Karpas-422 (cell line): ENCODE measurements around the gene ZDBF2. TPM values are rescaled to one million over a fixed set of nuclear protein-coding genes. Genes with fewer than 3 reads are reported as not detected.

Experiments
- DNase-seq: peaks from one replicate; pipeline ENCODE4 v3.0.0-alpha.2; 2015
- H2AFZ ChIP-seq: fragments of 200-600 bp; sonication (generic); 2 replicates; pipeline ENCODE4 v1.6.1; 2014; ENCODE audit warnings: antibody characterized with exemption, low read length, mixed read lengths
- H3K27ac ChIP-seq: fragments of 200-600 bp; sonication (generic); 2 replicates; pipeline ENCODE4 v1.5.1; 2014; ENCODE audit warnings: mild to moderate bottlenecking, low read length, moderate library complexity
- H3K27me3 ChIP-seq: fragments of 200-600 bp; sonication (generic); 2 replicates; pipeline ENCODE4 v1.6.1; 2014; ENCODE audit warnings: low read length, mixed read lengths
- H3K36me3 ChIP-seq: fragments of 200-600 bp; sonication (generic); 2 replicates; pipeline ENCODE4 v1.6.1; 2014; ENCODE audit warnings: low read length, mixed read lengths; ENCODE audit not compliant: insufficient read depth
- H3K4me1 ChIP-seq: fragments of 200-600 bp; sonication (generic); 2 replicates; pipeline ENCODE4 v1.6.1; 2014; ENCODE audit warnings: mild to moderate bottlenecking, low read length, mixed read lengths
- H3K4me2 ChIP-seq: fragments of 200-600 bp; sonication (generic); 2 replicates; pipeline ENCODE4 v1.6.1; 2014; ENCODE audit warnings: low read length, low read depth, mild to moderate bottlenecking; ENCODE audit not compliant: poor library complexity, severe bottlenecking
- H3K4me3 ChIP-seq: fragments of 200-600 bp; sonication (generic); 2 replicates; pipeline ENCODE4 v1.5.1; 2014; ENCODE audit warnings: mild to moderate bottlenecking, antibody characterized with exemption, low read length, mixed read lengths
- H3K79me2 ChIP-seq: fragments of 200-600 bp; sonication (generic); 2 replicates; pipeline ENCODE4 v1.6.1; 2014; ENCODE audit warnings: mild to moderate bottlenecking, low read length, mixed read lengths
- H3K9ac ChIP-seq: fragments of 200-600 bp; sonication (generic); 2 replicates; pipeline ENCODE4 v1.6.0; 2014; ENCODE audit warnings: low read length
- H3K9me2 ChIP-seq: fragments of 200-600 bp; sonication (generic), shearing (Covaris generic); replicated peaks from 2 replicates; pipeline ENCODE4 v1.6.0; 2014; ENCODE audit warnings: mild to moderate bottlenecking, low read length, moderate library complexity; ENCODE audit not compliant: insufficient read depth
- H3K9me3 ChIP-seq: fragments of 300-700, 200-600 bp; sonication (generic); 2 replicates; pipeline ENCODE4 v1.6.1; 2014; ENCODE audit warnings: low read length, mixed read lengths
- H4K20me1 ChIP-seq: fragments of 200-600 bp; sonication (generic); 2 replicates; pipeline ENCODE4 v1.6.1; 2014; ENCODE audit warnings: mild to moderate bottlenecking, antibody characterized with exemption, low read length, low read depth; ENCODE audit not compliant: insufficient read depth
- total RNA-seq: library from RNA; depleted of rRNA; stranded (reverse); fragments of >200 nt; shearing (Covaris generic); gene quantifications from 2 replicates; pipeline ENCODE4 v1.2.3, GENCODE V29; 2014; ENCODE audit warnings: low replicate concordance

Gene ZDBF2
- total RNA-seq, 1 experiment from 2014 or later: 2.5 TPM

DNA sequence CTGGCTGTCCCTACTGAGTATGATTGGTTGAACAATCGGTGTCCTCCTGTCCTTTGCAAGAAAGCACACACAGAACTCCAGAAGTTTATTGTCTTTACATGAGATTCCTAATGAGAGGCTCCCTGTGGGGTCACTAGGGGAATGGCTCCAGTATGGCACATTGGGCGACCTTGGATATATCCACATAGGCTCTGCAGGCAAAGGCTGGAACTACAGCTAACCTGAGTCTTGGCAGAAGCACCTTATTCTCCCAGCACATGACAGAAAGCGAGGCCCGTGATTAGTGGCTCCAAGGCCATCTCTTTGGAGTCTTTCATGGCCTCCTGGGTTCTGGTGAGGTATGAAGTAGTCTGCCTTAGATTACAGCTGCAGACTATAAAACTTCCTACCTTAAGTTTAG lies 49.0 kb downstream of the ZDBF2 start:
- Histone ChIP-seq H3K9me2 (no peaks in the 10 kb centered on the region), H3K27ac (no peak overlapping the region), H3K4me2 (no peak overlapping the region), H3K9me3 (no peaks in the 10 kb centered on the region), H3K4me3 (no peak overlapping the region), H2AFZ (no peak overlapping the region), H3K79me2 (no peaks in the 10 kb centered on the region), H4K20me1 (no peaks in the 10 kb centered on the region; the same call in 1 of the 2 replicates), H3K36me3 (no peaks in the 10 kb centered on the region), H3K4me1 (no peaks in the 10 kb centered on the region), H3K27me3 (no peaks in the 10 kb centered on the region), H3K9ac (no peak overlapping the region)
- DNase-seq: no peak

DNA sequence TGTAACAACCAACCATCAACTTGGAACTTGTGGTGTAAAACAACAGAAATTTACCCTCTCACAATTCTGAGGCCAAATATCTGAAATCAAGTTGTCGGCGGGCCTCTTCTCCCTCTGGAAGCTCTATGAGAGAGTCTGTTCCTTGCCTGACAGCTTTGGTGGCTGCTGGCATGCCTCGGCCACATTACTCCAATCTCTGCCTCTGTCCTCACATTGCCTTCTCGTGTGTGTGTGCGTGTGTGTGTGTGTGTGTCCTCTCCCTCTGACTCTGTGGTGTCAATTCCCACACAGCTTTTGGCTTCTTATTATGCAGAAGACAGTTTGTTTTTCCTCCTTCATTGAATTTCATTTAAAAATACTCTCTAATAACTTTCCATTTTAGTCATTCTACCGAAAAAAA lies 50.4 kb downstream of the ZDBF2 start:
- Histone ChIP-seq H3K36me3 (no peaks in the 10 kb centered on the region), H3K4me1 (no peaks in the 10 kb centered on the region), H4K20me1 (no peaks in the 10 kb centered on the region; the same call in 1 of the 2 replicates), H3K27ac (no peak overlapping the region), H3K9me2 (no peaks in the 10 kb centered on the region), H3K9ac (no peak overlapping the region), H3K4me3 (no peak overlapping the region), H3K79me2 (no peaks in the 10 kb centered on the region), H2AFZ (no peak overlapping the region), H3K27me3 (no peaks in the 10 kb centered on the region), H3K4me2 (no peak overlapping the region), H3K9me3 (no peaks in the 10 kb centered on the region)
- DNase-seq: no peak

DNA sequence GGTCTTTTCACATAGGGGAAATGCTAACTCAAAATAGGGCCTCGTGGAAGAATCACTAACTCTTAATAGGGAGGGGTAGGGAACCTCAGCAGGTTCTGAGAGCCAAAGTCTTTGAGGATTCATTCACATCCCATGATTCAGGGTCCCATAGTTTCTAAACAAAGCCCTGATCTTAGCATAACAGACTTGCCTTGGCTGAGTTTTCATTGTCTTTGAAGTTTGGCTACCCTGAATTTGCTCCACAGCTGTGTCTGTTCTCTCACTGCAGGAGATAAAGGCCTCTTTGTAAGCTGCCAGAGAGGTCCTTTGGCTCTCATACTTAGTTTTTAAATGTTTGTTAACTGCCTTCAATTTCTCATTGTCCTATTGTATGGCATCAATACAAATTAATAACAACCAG lies 54.5 kb downstream of the ZDBF2 start:
- H3K9ac ChIP-seq: no peak overlapping the region
- no peak for DNase-seq
- no peaks in the 10 kb centered on the region for H3K27me3 ChIP-seq

DNA sequence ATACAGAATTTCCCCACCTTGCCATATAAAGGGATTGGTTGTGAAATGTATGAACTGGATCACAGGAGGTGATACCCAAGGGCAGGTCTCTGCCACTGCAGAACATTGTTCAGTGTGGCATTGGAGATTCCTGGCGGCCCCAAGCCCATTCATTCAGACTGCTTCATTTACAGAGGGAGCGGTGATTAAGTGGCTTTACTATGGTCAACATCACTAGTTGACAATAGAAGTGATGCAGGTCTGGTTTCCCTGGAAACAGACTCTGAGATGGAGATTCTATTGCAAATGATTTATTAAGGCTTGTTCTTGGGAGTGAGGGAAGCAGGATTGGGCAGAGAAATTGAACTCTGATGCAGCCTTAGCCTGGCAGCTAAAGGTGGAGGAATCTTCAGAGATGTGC lies 62.4 kb downstream of the ZDBF2 start:
- no peak overlapping the region for H3K4me3 ChIP-seq
- H3K79me2 ChIP-seq: no peaks in the 10 kb centered on the region
- no peak overlapping the region for H3K4me2 ChIP-seq
- no peak for DNase-seq
- H3K9me3 ChIP-seq: no peaks in the 10 kb centered on the region
- no peaks in the 10 kb centered on the region for H3K9me2 ChIP-seq
- no peaks in the 10 kb centered on the region for H3K27me3 ChIP-seq
- no peak overlapping the region for H2AFZ ChIP-seq
- H4K20me1 ChIP-seq: no peaks in the 10 kb centered on the region
- no peaks in the 10 kb centered on the region for H3K4me1 ChIP-seq
- no peak overlapping the region for H3K27ac ChIP-seq
- H3K9ac ChIP-seq: no peak overlapping the region
- H3K36me3 ChIP-seq: no peaks in the 10 kb centered on the region

More for the DNA sequence above, 54.5 kb downstream of the ZDBF2 start:
- Histone ChIP-seq H3K4me2 (no peak overlapping the region), H4K20me1 (no peaks in the 10 kb centered on the region; the same call in 1 of the 2 replicates), H3K36me3 (no peaks in the 10 kb centered on the region), H3K9me3 (no peaks in the 10 kb centered on the region), H2AFZ (no peak overlapping the region), H3K79me2 (no peaks in the 10 kb centered on the region), H3K9me2 (no peaks in the 10 kb centered on the region), H3K4me1 (no peaks in the 10 kb centered on the region), H3K27ac (no peak overlapping the region), H3K4me3 (no peak overlapping the region)

DNA sequence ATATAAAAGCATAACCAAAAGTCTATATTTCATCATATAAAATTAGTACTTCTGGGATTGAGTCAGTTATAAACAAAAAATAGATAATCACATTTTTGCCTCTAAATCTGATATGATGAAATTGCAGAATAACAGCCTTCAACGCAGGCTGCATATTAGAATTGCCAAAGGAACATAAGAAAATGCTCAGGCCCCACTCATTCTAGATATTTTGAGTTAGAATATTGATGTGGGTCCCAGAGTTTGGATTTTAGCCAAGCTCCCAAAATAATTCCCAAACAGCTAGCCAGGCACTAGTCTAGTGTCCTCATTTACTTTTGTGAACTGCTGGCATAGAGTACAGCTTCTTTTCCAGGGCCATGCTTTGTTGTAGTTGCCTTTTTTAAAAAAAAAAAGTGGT lies 63.5 kb downstream of the ZDBF2 start:
- no peak overlapping the region for H3K4me2 ChIP-seq
- DNase-seq: no peak
- H4K20me1 ChIP-seq: no peaks in the 10 kb centered on the region
- no peaks in the 10 kb centered on the region for H3K4me1 ChIP-seq
- no peak overlapping the region for H3K27ac ChIP-seq
- H3K79me2 ChIP-seq: no peaks in the 10 kb centered on the region
- no peaks in the 10 kb centered on the region for H3K9me3 ChIP-seq
- H3K9me2 ChIP-seq: no peaks in the 10 kb centered on the region
- no peak overlapping the region for H2AFZ ChIP-seq
- H3K27me3 ChIP-seq: no peaks in the 10 kb centered on the region
- H3K9ac ChIP-seq: no peak overlapping the region
- H3K4me3 ChIP-seq: no peak overlapping the region
- H3K36me3 ChIP-seq: no peaks in the 10 kb centered on the region

DNA sequence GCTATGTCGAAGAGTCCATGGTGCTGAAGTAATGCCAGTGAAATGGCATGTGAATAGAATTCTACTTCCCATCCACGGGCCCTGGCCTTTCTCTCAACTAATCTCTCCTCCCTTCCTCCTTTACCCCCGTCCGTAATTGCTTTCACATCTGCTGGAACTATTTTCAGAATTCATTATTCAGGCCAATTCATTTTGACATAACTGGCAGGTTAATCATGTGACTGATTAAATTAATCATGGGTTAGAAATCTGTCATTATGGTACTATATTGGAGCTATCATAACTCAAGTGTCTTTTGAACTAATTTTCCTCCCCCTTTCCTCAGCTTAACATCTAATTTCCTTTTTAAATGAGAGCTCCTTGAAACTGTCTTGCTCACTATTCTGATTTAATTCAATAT lies 66.9 kb downstream of the ZDBF2 start:
- H3K9me3 ChIP-seq: no peaks in the 10 kb centered on the region

DNA sequence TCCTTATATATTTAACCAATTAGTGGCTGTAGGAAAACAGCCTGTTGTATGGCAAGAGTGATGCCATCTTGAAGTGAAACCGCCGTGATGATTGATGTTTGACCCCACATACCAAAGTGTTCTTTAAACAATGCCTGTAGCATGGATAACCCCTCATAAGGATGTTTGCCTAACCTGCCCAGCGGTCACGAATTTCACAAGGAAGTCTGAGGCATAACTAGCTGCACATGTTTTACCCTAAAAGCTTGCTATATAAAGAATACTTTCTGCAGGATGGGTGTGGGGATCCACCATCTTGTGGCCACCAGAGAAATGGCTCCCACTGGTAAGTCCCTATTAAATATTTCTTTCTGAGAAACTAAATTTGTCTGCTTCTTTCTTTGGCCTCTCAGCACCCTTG lies 68.7 kb downstream of the ZDBF2 start:
- H3K4me2 ChIP-seq: no peak overlapping the region
- no peaks in the 10 kb centered on the region for H3K4me1 ChIP-seq
- DNase-seq: no peak
- no peaks in the 10 kb centered on the region for H3K36me3 ChIP-seq
- no peaks in the 10 kb centered on the region for H3K27me3 ChIP-seq
- H4K20me1 ChIP-seq: no peaks in the 10 kb centered on the region
- H3K4me3 ChIP-seq: no peak overlapping the region
- no peaks in the 10 kb centered on the region for H3K79me2 ChIP-seq
- H3K9ac ChIP-seq: no peak overlapping the region
- H3K9me2 ChIP-seq: no peaks in the 10 kb centered on the region
- no peak overlapping the region for H2AFZ ChIP-seq
- no peaks in the 10 kb centered on the region for H3K9me3 ChIP-seq
- H3K27ac ChIP-seq: no peak overlapping the region

More for the DNA sequence above, 66.9 kb downstream of the ZDBF2 start:
- Histone ChIP-seq H3K79me2 (no peaks in the 10 kb centered on the region), H3K27ac (no peak overlapping the region), H3K9me2 (no peaks in the 10 kb centered on the region), H3K27me3 (no peaks in the 10 kb centered on the region), H3K4me3 (no peak overlapping the region), H3K36me3 (no peaks in the 10 kb centered on the region), H2AFZ (no peak overlapping the region), H3K4me1 (no peaks in the 10 kb centered on the region), H4K20me1 (no peaks in the 10 kb centered on the region), H3K4me2 (no peak overlapping the region), H3K9ac (no peak overlapping the region)
- no peak for DNase-seq

DNA sequence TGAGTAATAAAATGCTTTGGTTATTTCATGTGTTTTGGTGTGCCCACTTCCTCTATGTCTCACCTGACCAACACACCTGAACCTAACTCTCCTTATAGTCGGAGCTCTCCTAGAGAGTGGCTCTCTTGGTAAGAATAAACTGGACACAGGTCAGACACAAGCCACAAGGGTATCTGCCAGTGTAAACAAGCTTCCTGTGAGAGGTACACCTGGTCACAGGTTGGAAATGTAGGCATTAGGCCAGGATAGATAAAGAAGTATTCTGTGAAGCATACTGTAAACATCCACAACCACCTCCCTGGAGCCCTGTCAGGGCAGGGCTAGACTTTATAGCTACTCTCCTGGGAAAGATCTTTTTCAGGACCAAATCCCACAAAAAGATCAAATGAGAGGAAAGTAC lies 69.4 kb downstream of the ZDBF2 start:
- Histone ChIP-seq H3K27me3 (no peaks in the 10 kb centered on the region), H3K36me3 (no peaks in the 10 kb centered on the region), H4K20me1 (no peaks in the 10 kb centered on the region), H3K4me2 (no peak overlapping the region), H3K79me2 (no peaks in the 10 kb centered on the region), H3K9me2 (no peaks in the 10 kb centered on the region), H3K27ac (no peak overlapping the region), H3K9me3 (no peaks in the 10 kb centered on the region), H3K4me3 (no peak overlapping the region), H3K4me1 (no peaks in the 10 kb centered on the region), H2AFZ (no peak overlapping the region), H3K9ac (no peak overlapping the region)
- DNase-seq: no peak

DNA sequence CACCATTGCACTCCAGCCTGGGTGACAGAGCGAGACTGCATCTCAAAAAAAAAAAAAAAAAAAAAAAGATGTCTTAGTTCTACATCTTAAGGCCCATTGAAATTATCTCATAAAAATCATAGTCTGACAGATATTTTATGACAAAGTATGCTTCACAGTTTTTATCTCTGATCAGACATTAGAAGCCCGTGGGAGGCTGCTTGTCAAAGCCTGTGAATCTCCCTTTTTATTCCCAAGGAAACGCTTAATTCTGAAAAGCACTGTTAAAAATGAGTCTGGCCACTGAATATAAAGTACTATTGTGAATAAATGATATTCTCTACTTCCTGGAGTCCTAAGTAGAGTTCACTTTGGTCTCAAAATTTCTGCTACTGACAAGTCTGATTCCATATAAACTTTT lies 71.1 kb downstream of the ZDBF2 start:
- Histone ChIP-seq H2AFZ (no peak overlapping the region), H3K9me2 (no peaks in the 10 kb centered on the region), H3K4me1 (no peaks in the 10 kb centered on the region), H4K20me1 (no peaks in the 10 kb centered on the region), H3K4me2 (no peak overlapping the region), H3K9me3 (no peaks in the 10 kb centered on the region), H3K9ac (no peak overlapping the region), H3K79me2 (no peaks in the 10 kb centered on the region), H3K27me3 (no peaks in the 10 kb centered on the region), H3K36me3 (no peaks in the 10 kb centered on the region), H3K4me3 (no peak overlapping the region), H3K27ac (no peak overlapping the region)
- DNase-seq: no peak
